GM19099 (cell line): Measurements from ENCODE around the gene POC5.

Experiments used
- POLR2A ChIP-seq: IDR thresholded peaks from 3 replicates; pipeline ENCODE4 v1.6.1; 2011; ENCODE audit warnings: low read depth; ENCODE audit not compliant: insufficient read length; ENCODE audit errors: extremely low read depth

The POC5 gene

GRCh38 chr5:75712091-75712490 lies 5.1 kb downstream of the POC5 start:
- TF ChIP-seq POLR2A, result no peak

- no peak for TF ChIP-seq POLR2A
These were observed 6.1 kb downstream of the POC5 start for GRCh38 chr5:75711151-75711550.

GRCh38 chr5:75710637-75711036 lies 6.6 kb downstream of the POC5 start:
- TF ChIP-seq POLR2A, result no peak

GRCh38 chr5:75707911-75708509 lies 9.2 kb downstream of the POC5 start:
- no peak for TF ChIP-seq POLR2A

- TF ChIP-seq POLR2A, result no peak
These were observed 10.5 kb downstream of the POC5 start for GRCh38 chr5:75706775-75707174.

- no peak for TF ChIP-seq POLR2A
These were observed 11.2 kb downstream of the POC5 start for GRCh38 chr5:75706016-75706415.

- TF ChIP-seq POLR2A, result no peak
These were observed 15.4 kb downstream of the POC5 start for GRCh38 chr5:75701856-75702255.

- no peak for TF ChIP-seq POLR2A
These were observed 22.5 kb downstream of the POC5 start for GRCh38 chr5:75694781-75695180.

- no peak for TF ChIP-seq POLR2A
These were observed 26.6 kb downstream of the POC5 start for GRCh38 chr5:75690669-75691068.

GRCh38 chr5:75686480-75686879 lies 30.8 kb downstream of the POC5 start:
- TF ChIP-seq POLR2A, result no peak

- no peak for TF ChIP-seq POLR2A
These were observed 32.1 kb downstream of the POC5 start for GRCh38 chr5:75685141-75685540.

GRCh38 chr5:75681125-75681830 lies 36.0 kb downstream of the POC5 start:
- TF ChIP-seq POLR2A, result no peak

- no peak for TF ChIP-seq POLR2A
These were observed 39.1 kb downstream of the POC5 start for GRCh38 chr5:75678155-75678554.

GRCh38 chr5:75677607-75678006 lies 39.6 kb downstream of the POC5 start:
- no peak for TF ChIP-seq POLR2A

GRCh38 chr5:75675783-75676182 lies 41.5 kb downstream of the POC5 start:
- no peak for TF ChIP-seq POLR2A

GRCh38 chr5:75672616-75673015 lies 44.6 kb downstream of the POC5 start:
- no peak for TF ChIP-seq POLR2A

- no peak for TF ChIP-seq POLR2A
These were observed 45.7 kb downstream of the POC5 start for GRCh38 chr5:75671506-75671905.

GRCh38 chr5:75670577-75670976 lies 46.7 kb downstream of the POC5 start:
- TF ChIP-seq POLR2A, result no peak
